Activated T-cell treated with anti-CD3 and anti-CD28 coated beads, Interleukin-2, amount 50 U/mL, for 48 hours (primary cell): ENCODE results near the gene RFC3.

ENCODE experiments used
- DNase-seq, 2 experiments: peaks; one replicate each; pipeline ENCODE4 v3.0.0-alpha.2; 2020

The RFC3 gene

DNA sequence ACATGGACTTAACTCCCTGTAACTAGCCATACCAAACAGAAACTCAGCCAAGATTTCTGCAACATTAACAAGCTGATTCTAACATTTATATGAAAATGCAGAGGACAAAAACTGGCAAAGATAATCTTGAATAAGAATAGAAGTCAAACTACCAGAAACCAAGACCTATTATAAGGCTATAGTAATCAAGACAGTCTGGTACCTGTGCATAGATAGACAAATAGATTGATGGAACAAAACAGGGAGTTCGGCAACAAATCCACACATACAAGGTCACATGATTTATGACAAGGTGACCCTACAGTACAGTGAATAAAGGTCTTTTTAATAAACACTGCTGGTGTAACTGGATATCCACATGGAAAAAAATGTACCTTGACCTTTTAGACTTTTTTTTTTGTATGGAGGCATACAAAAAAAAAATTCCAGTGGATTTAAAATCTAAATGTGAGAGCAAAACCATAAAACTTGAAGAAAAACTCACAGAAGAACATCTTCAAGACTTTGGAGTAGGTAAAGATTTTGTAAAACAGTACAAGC, 2.9 kb upstream of the RFC3 start:
- no peak for DNase-seq

- no peak for DNase-seq
These were observed 1.0 kb upstream of the RFC3 start for GRCh38 chr13:33816912-33817311.

DNA sequence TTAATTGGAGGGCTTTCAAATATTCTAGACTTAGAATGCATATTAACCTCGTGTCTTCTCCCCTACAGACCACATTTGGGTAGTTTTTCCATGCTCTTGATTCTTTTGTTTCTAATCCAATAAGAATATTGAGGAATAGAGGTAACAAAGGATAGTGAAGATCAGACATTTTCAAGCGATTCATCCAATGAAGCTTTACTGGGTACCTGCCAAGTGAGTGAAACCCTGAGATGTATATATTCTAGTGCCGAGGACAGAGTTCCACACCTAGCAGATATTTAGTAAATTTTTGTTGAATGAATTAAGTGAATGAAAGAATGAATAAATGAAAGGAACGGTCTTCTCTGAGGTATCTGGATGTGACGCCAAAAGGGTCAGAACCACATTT, 442 bp upstream of the RFC3 start:
- DNase-seq, result no peak

DNA sequence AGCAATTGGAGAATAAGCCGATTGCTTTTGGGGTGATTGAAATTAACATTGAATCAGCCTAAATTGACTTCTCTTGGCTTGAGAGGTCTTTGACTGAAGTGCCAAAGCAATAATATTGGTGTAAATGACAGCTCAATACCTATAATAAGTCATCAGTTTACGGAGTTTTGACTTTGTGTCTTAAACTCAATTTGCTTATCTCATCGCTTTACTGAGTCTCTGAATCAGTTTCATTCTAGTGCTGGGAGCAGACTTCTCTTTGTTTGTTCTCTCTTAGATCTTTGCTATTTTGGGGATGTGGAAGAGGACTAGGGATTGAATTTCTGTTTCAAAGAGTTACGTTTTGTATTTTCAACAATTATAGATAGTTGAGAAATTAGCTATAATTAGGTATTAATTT, 7.1 kb downstream of the RFC3 start:
- DNase-seq, result no peak

- no peak for DNase-seq
These were observed 9.2 kb downstream of the RFC3 start for GRCh38 chr13:33827139-33827538.

GRCh38 chr13:33828431-33829129, 10.6 kb downstream of the RFC3 start:
- DNase-seq, result no peak

DNA sequence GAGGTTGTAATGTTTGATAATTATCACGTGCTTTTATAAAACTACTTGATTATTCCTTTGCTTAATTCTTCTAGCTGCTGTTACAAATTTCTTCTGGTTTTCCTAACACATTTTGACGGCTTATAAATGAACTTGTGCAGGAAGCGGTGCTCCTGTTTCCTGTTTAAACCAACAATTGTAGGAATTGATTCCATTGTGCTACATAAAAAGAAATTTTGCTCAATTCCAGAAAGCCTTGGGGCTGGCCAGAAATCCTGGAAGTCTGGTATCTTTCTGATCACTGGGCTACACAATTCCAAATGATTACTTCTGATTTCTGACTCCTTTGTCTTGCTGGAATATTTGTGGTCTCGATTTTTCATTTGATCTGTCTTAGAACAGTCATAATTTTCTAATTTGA, 14.9 kb downstream of the RFC3 start:
- DNase-seq, result no peak

- DNase-seq, result no peak
These were observed 20.7 kb downstream of the RFC3 start for GRCh38 chr13:33838647-33839046.

- DNase-seq, result no peak
These were observed 22.5 kb downstream of the RFC3 start for GRCh38 chr13:33840402-33840801.

GRCh38 chr13:33842207-33842606, 24.3 kb downstream of the RFC3 start:
- no peak for DNase-seq

GRCh38 chr13:33842986-33843385, 25.0 kb downstream of the RFC3 start:
- DNase-seq, result no peak

GRCh38 chr13:33845572-33846302, 27.8 kb downstream of the RFC3 start:
- no peak for DNase-seq

GRCh38 chr13:33846303-33847062, 28.5 kb downstream of the RFC3 start:
- no peak for DNase-seq

DNA sequence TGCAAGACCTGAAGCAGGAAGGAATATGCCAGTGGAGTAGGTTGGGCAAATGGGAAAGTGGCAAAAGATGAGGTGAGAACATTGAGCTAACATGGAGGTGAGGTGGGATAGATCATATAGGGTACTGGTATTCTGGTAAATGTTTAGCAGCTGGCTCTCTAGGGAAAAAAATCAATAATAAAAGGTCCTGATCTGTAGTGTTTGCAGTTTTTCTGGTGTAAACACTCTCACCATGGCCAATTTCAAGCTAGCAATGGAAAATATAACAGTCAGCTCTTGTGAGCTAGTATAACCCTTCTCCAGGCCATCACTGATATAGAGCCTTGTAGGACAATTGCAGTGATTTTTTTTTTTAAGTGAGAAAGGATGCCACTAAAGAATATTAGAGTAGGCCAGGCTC, 31.3 kb downstream of the RFC3 start:
- no peak for DNase-seq

DNA sequence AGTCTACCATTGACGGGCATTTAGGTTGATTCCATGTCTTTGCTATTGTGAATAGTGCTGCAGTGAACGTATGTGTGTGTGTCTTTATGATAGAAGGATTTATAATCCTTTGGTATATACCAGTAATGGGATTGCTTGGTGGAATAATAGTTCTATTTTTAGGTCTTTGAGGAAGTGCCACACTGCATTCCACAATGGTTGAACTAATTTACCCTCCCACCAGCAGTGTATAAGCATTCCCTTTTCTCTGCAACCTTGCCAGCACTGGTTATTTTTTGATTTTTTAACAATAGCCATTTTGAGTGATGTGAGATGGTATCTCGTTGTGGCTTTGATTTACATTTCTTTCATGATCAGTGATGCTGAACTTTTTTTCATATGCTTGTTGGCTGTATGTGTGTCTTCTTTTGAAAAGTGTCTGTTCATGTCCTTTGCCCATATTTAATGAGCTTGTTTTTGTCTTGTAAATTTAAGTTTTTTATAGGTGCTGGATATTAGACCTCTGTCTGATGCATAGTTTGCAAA, 37.5 kb downstream of the RFC3 start:
- DNase-seq, result no peak

DNA sequence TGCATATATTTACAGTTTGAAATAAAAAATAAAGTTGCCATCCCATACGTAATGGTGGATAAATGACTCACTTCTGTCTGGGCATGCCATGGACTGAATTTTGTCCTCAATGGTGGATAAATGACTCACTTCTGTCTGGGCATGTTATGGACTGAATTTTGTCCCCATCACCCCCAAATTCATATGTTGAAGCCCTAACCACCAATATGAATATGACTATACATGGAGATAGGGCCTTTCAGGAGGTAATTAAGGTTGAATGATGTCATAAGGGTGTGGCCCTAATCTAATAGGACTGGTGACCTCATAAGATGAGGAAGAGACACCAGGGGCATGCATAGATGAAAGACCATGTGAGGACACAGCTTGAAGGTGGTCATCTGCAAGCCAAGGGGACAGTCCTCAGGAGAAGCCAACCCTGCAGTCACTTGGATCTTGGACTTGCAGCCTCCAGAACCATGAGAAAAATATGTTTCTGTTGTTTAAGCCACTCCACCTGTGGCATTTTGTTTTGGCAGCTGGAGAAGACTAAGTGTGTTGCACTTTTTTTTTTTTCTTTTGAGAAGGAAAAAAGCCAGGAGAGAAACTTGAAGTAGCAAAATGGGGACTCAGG, 41.8 kb downstream of the RFC3 start:
- DNase-seq, result no peak

DNA sequence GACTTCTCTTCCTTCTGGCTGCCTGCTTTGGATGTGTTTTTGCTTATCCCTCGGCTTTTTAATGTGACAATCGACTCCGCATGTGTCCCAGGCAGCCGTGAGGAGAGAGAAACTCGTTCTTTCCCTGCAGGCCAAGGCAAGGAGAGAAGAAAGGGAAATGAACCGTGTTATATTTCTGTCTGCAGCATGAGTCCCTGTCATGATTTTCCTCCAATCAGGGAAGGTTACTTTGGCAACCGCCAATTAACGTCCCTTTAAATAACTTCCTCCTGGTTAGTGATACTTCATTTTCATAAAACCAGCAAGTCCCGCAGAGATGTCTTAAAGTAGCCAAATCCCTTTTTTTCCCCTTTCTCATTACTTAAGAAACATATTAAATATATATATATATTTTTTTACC, 42.6 kb downstream of the RFC3 start:
- DNase-seq, result no peak

DNA sequence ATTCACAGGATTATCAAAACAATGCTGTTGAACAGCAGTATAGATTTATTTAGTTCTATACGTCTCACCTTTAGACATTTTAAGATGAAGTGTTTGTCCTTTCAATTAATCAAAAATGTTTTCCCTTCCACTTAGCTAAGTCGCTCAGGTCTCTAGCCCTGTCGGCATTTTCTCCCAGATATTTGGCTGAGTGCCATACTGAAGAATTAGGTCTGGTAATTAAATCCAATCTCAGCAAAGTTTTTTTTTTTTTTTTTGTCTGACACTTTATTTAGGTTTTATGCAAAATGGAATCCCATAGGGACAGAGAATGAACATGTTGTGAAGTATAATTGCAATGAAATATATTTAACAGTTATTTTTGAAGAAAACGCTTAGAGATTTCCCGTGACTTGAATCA, 44.1 kb downstream of the RFC3 start:
- no peak for DNase-seq

DNA sequence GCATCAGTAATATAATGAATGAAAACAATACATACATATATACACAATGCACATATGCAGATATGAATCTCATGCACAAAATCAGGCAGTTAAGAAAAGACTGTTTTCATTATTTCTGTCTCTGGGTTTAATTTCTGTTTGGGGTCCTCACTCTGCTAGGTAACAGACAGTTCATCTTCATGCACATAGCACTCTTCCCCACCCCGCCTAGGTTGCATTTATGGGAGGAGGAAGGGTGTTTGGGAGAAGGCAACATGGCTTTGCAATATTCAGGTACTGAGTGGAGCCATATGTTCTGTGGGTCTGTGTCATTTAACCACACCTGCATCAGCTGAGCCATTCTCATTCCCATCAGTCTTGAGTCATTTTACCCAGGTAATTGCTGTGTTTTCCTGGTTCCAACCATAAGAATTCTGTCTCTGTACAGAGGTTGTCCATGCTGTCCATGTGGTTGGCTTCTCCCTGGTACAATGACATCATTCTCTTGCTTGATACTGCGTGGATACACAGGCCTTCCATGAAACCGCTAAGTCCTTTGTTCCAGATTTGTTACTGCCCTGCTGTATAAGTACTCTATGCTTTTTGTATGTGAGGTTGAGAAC, 45.3 kb downstream of the RFC3 start:
- DNase-seq, result no peak

- no peak for DNase-seq
These were observed 48.0 kb downstream of the RFC3 start for GRCh38 chr13:33865945-33866344.

- DNase-seq, result no peak
These were observed 49.5 kb downstream of the RFC3 start for GRCh38 chr13:33867472-33867871.

- no peak for DNase-seq
These were observed 50.5 kb downstream of the RFC3 start for GRCh38 chr13:33868343-33868994.
